ENCODE data around the gene PCGF2.

DNA sequence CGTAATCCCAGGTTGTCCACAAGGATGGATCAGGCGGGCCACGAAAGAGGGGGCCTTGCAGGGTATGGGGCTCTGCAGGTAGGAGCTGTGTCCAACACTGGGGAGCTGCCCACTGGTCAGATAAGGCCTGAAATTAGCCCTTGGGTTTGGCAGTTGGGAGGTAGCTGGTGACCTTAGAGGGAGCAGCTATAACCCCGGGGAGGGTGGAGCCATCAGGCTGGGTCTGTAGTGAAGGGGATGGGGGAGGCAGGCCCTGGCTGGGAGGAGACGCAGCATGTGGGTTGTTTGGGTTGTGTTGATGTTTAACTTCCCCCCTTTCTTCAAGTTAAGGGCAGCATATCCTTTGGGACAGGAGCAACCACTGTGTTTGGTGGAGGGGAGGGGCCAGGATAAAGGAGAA lies 37.2 kb downstream of the PCGF2 start:
- TF ChIP-seq, protein P1, sequence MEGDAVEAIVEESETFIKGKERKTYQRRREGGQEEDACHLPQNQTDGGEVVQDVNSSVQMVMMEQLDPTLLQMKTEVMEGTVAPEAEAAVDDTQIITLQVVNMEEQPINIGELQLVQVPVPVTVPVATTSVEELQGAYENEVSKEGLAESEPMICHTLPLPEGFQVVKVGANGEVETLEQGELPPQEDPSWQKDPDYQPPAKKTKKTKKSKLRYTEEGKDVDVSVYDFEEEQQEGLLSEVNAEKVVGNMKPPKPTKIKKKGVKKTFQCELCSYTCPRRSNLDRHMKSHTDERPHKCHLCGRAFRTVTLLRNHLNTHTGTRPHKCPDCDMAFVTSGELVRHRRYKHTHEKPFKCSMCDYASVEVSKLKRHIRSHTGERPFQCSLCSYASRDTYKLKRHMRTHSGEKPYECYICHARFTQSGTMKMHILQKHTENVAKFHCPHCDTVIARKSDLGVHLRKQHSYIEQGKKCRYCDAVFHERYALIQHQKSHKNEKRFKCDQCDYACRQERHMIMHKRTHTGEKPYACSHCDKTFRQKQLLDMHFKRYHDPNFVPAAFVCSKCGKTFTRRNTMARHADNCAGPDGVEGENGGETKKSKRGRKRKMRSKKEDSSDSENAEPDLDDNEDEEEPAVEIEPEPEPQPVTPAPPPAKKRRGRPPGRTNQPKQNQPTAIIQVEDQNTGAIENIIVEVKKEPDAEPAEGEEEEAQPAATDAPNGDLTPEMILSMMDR (IDR thresholded peaks at IDR 0.05; ENCODE audit: low read length), result no peak
- TF ChIP-seq EZH2 (optimal IDR thresholded peaks at IDR 0.05; ENCODE audit: low read depth, low read length), result no peak
- TF ChIP-seq EZH2phosphoT487 (IDR thresholded peaks at IDR 0.05; ENCODE audit: low read length), result no peak
